Measurements from ENCODE around the gene KCNK16. TPM values are rescaled to one million over a fixed set of nuclear protein-coding genes. Genes with fewer than 3 reads are reported as not detected.

Gene KCNK16
- total and polyA plus RNA-seq, 3 donors from 2014 or later = not detected

- 76 to 83% methylated on average over 1 of the region's 1 CpG for WGBS, 2 donors
- Histone ChIP-seq H3K36me3 (ENCODE audit: low read depth, missing control alignments) (no peaks in the 10 kb centered on the region), H3K4me1 (no peaks in the 10 kb centered on the region), H3K9me3 (no peaks in the 10 kb centered on the region), H3K4me3 (no peak overlapping the region), H3K27me3 (no peaks in the 10 kb centered on the region), H3K27ac (no peak overlapping the region)
- intact Hi-C loops (cut with DNase I; ENCODE audit: low total_unique reads) = no loop called here
- TF ChIP-seq POLR2A (IDR thresholded peaks at IDR 0.05) = no peak
- no peak for TF ChIP-seq CTCF (IDR thresholded peaks at IDR 0.05)
- no peak for DNase-seq
Measured at GRCh38 chr6:39269961-39270360, 52.5 kb downstream of the KCNK16 start.

GRCh38 chr6:39268721-39269120, 53.8 kb downstream of the KCNK16 start:
- no peak for DNase-seq
- H3K27me3 ChIP-seq = no peaks in the 10 kb centered on the region
- no peaks in the 10 kb centered on the region for H3K36me3 ChIP-seq (ENCODE audit: low read depth, missing control alignments)
- no peaks in the 10 kb centered on the region for H3K9me3 ChIP-seq
- intact Hi-C loops (cut with DNase I; ENCODE audit: low total_unique reads) = no loop called here
- no peaks in the 10 kb centered on the region for H3K4me1 ChIP-seq
- WGBS, 2 donors = 79 to 81% methylated on average over 3 of the region's 3 CpGs
- H3K4me3 ChIP-seq = no peak overlapping the region
- no peak overlapping the region for H3K27ac ChIP-seq
- no peak for TF ChIP-seq CTCF (IDR thresholded peaks at IDR 0.05)
- no peak for TF ChIP-seq POLR2A (IDR thresholded peaks at IDR 0.05)

GRCh38 chr6:39268171-39268570, 54.3 kb downstream of the KCNK16 start:
- no peak for DNase-seq
- H3K4me1 ChIP-seq = no peaks in the 10 kb centered on the region
- H3K9me3 ChIP-seq = no peaks in the 10 kb centered on the region
- H3K36me3 ChIP-seq (ENCODE audit: low read depth, missing control alignments) = no peaks in the 10 kb centered on the region
- intact Hi-C loops (cut with DNase I; ENCODE audit: low total_unique reads) = no loop called here
- 83 to 84% methylated on average over 6 to 7 of the region's 7 CpGs for WGBS, 2 donors
- no peaks in the 10 kb centered on the region for H3K27me3 ChIP-seq
- no peak overlapping the region for H3K4me3 ChIP-seq
- no peak overlapping the region for H3K27ac ChIP-seq
- TF ChIP-seq POLR2A (IDR thresholded peaks at IDR 0.05) (no peak), CTCF (IDR thresholded peaks at IDR 0.05) (no peak)

- no peak for DNase-seq
- 85 to 91% methylated on average over 5 of the region's 5 CpGs for WGBS, 2 donors
- Histone ChIP-seq H3K9me3 (no peaks in the 10 kb centered on the region), H3K36me3 (ENCODE audit: low read depth, missing control alignments) (no peaks in the 10 kb centered on the region), H3K4me3 (no peak overlapping the region), H3K27me3 (no peaks in the 10 kb centered on the region), H3K4me1 (no peaks in the 10 kb centered on the region), H3K27ac (no peak overlapping the region)
- TF ChIP-seq CTCF (IDR thresholded peaks at IDR 0.05) = no peak
- TF ChIP-seq POLR2A (IDR thresholded peaks at IDR 0.05) = no peak
- intact Hi-C loops (cut with DNase I; ENCODE audit: low total_unique reads) = no loop called here
Measured at GRCh38 chr6:39266782-39267355, 55.6 kb downstream of the KCNK16 start.

- no peak overlapping the region for H3K27ac ChIP-seq
- no peak overlapping the region for H3K4me3 ChIP-seq
- H3K27me3 ChIP-seq = no peaks in the 10 kb centered on the region
- no peak for DNase-seq
- H3K36me3 ChIP-seq (ENCODE audit: low read depth, missing control alignments) = no peaks in the 10 kb centered on the region
- WGBS, 2 donors = 94 to 98% methylated on average over 2 of the region's 2 CpGs
- H3K9me3 ChIP-seq = no peaks in the 10 kb centered on the region
- intact Hi-C loops (cut with DNase I; ENCODE audit: low total_unique reads) = no loop called here
- H3K4me1 ChIP-seq = no peaks in the 10 kb centered on the region
- TF ChIP-seq POLR2A (IDR thresholded peaks at IDR 0.05) (no peak), CTCF (IDR thresholded peaks at IDR 0.05) (no peak)
Measured at GRCh38 chr6:39266375-39266774, 56.1 kb downstream of the KCNK16 start.

Measured in testis (tissue), 3 donors.